PC-9 (cell line): Measurements from ENCODE around the gene RNASEH1. TPM values are rescaled to one million over a fixed set of nuclear protein-coding genes. Genes with fewer than 3 reads are reported as not detected.

Source experiments
- BruUV-seq: library from RNA; stranded (reverse); fragments of 400-500 nt; replicated peaks from 2 replicates; lab custom pipeline; 2021; lab: Mats Ljungman, UMichigan
- CTCF ChIA-PET: fragments of 300-600 bp; sonication (Branson Sonifier 250); formaldehyde crosslinking; loops from one replicate; lab custom pipeline; 2022; ENCODE audit warnings: antibody characterized with exemption; lab: Charles Lee
- POLR2A ChIA-PET: fragments of 300-600 bp; sonication (Branson Sonifier 250); formaldehyde crosslinking; loops from one replicate; lab custom pipeline; 2022; ENCODE audit warnings: antibody characterized with exemption; ENCODE audit not compliant: unreplicated experiment; lab: Charles Lee
- DNase-seq, 2 experiments: peaks; one replicate each; pipeline versions ENCODE4 v3.0.0 to v3.0.0-alpha.2; 2015 to 2022; ENCODE audit warnings: mixed read lengths in 1 of 2
- H2AFZ ChIP-seq: fragments of 200-600 bp; sonication (generic); 2 replicates; pipeline ENCODE4 v1.8.1; 2017; ENCODE audit warnings: antibody characterized with exemption
- H3F3A ChIP-seq: fragments of 200-600 bp; sonication (generic); 2 replicates; pipeline ENCODE4 v1.8.1; 2017; ENCODE audit warnings: antibody characterized with exemption, mild to moderate bottlenecking, low read depth; ENCODE audit not compliant: insufficient read depth
- H3K27ac ChIP-seq: fragments of 200-600 bp; sonication (generic); 2 replicates; pipeline ENCODE4 v1.6.1; 2016; ENCODE audit warnings: mixed run types
- H3K27me3 ChIP-seq: fragments of 200-600 bp; sonication (generic); 2 replicates; pipeline ENCODE4 v1.6.1; 2016; ENCODE audit warnings: low read depth, mixed run types; ENCODE audit not compliant: insufficient read depth
- H3K36me3 ChIP-seq: fragments of 200-600 bp; sonication (generic); 2 replicates; pipeline ENCODE4 v1.6.1; 2016; ENCODE audit warnings: low read depth, mixed run types
- H3K4me1 ChIP-seq: fragments of 200-600 bp; sonication (generic); replicated peaks from 2 replicates; pipeline ENCODE4 v1.6.1; 2016; ENCODE audit warnings: mixed run types; ENCODE audit not compliant: insufficient read depth
- H3K4me2 ChIP-seq: fragments of 200-600 bp; sonication (generic); 2 replicates; pipeline ENCODE4 v1.6.1; 2017; ENCODE audit warnings: mixed run types
- H3K4me3 ChIP-seq: fragments of 200-600 bp; sonication (generic); 2 replicates; pipeline ENCODE4 v1.6.1; 2016; ENCODE audit warnings: mixed run types
- H3K79me2 ChIP-seq: fragments of 200-600 bp; sonication (generic); 2 replicates; pipeline ENCODE4 v1.6.1; 2017; ENCODE audit warnings: low read depth, mixed run types
- H3K9me2 ChIP-seq: fragments of 200-600 bp; sonication (generic); 2 replicates; pipeline ENCODE4 v1.8.1; 2017; ENCODE audit warnings: mild to moderate bottlenecking; ENCODE audit not compliant: insufficient read depth
- H3K9me3 ChIP-seq: fragments of 200-600 bp; sonication (generic); 2 replicates; pipeline ENCODE4 v1.8.1; 2016; ENCODE audit warnings: low read depth; ENCODE audit not compliant: insufficient read depth
- H4K20me1 ChIP-seq: fragments of 200-600 bp; sonication (generic); 2 replicates; pipeline ENCODE4 v1.8.1; 2017; ENCODE audit not compliant: insufficient read depth
- EZH2 ChIP-seq: fragments of 200-600 bp; sonication (generic); IDR thresholded peaks from 2 replicates; pipeline ENCODE4 v1.8.0; 2017; ENCODE audit warnings: antibody characterized with exemption, low read depth
- intact Hi-C: fragments of 100-400 bp; cut with micrococcal nuclease; formaldehyde crosslinking; loops from one replicate; pipeline ENCODE4 v1.10.0; 2022; ENCODE audit not compliant: unreplicated experiment
- total RNA-seq: library from RNA; stranded (reverse); gene quantifications from 2 replicates; pipeline ENCODE4 v1.2.3, GENCODE V29; 2021
- TF ChIP-seq, protein P1 (sequence below): fragments of 200-600 bp; sonication (generic); conservative IDR thresholded peaks from 2 replicates; pipeline ENCODE4 v1.6.1; 2017; ENCODE audit warnings: mixed run types, antibody characterized with exemption, mild to moderate bottlenecking, moderate library complexity

Gene RNASEH1
- total RNA-seq, 1 experiment from 2014 or later, result 28.4 TPM

DNA sequence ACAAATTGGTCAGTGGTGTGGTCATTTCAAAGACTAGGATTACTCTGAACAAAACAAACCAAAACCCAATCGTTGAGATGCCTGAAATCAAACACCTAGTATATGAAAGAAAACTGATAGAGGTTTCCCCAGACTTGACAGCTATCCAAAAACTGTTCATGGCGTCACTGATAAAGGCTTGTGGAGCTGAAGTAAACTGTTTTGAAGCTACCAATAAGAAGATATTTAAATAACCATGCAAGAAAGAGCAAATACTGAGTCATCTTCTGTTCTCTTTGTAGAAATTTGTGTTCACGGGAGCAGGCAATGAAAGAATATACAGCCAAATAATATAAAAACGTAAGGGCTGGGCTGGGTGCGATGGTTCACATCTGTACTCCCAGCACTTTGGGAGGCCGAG lies 29.3 kb upstream of the RNASEH1 start:
- Histone ChIP-seq H3K4me1 (no peaks in the 10 kb centered on the region), H3K79me2 (no peaks in the 10 kb centered on the region), H3K36me3 (peaks cover 18% of the 10 kb centered on the region), H3F3A (peaks cover 48% of the 10 kb centered on the region), H3K27ac (peak overlapping the region; percentile 10; the same call in 1 of the 2 replicates), H3K9me2 (no peaks in the 10 kb centered on the region), H3K4me3 (no peak overlapping the region), H3K27me3 (no peaks in the 10 kb centered on the region), H3K9me3 (no peaks in the 10 kb centered on the region), H2AFZ (no peak overlapping the region), H4K20me1 (peaks cover 28% of the 10 kb centered on the region), H3K4me2 (no peak overlapping the region)
- no TSS peak for BruUV-seq
- no peak for TF ChIP-seq EZH2
- intact Hi-C loops, result no loop called here
- CTCF ChIA-PET, result no interaction called here
- POLR2A ChIA-PET, result no interaction called here
- DNase-seq, result no peak

DNA sequence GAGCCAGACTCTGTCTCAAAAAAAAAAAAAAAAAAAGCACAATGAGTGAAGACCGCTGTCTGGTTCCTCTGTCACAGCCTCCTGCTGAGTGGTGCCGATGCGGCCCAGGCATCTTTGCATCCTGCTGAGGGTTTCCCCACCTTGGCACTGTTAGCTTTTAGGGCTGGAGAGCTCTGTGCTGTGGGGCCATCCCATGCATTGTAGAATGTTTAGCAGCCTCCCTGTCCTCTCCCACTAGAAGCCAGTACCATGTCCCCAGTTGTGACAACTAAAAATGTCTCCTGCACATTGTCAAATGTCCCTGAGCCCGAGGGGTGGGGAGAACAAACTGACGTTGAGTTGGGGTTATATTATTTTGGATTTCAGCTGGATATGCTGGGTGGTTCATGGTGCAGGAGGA lies 28.9 kb upstream of the RNASEH1 start:
- BruUV-seq, result no TSS peak
- ChIA-PET POLR2A (no interaction called here), CTCF (no interaction called here)
- Histone ChIP-seq H3K4me1 (no peaks in the 10 kb centered on the region), H2AFZ (no peak overlapping the region), H4K20me1 (peaks cover 32% of the 10 kb centered on the region), H3K36me3 (peaks cover 18% of the 10 kb centered on the region), H3K27ac (peak overlapping the region; percentile 10; the same call in 1 of the 2 replicates), H3F3A (peaks cover 52% of the 10 kb centered on the region), H3K9me3 (no peaks in the 10 kb centered on the region), H3K4me3 (no peak overlapping the region), H3K79me2 (no peaks in the 10 kb centered on the region), H3K4me2 (no peak overlapping the region), H3K9me2 (no peaks in the 10 kb centered on the region), H3K27me3 (no peaks in the 10 kb centered on the region)
- TF ChIP-seq EZH2, result no peak
- TF ChIP-seq, protein P1, sequence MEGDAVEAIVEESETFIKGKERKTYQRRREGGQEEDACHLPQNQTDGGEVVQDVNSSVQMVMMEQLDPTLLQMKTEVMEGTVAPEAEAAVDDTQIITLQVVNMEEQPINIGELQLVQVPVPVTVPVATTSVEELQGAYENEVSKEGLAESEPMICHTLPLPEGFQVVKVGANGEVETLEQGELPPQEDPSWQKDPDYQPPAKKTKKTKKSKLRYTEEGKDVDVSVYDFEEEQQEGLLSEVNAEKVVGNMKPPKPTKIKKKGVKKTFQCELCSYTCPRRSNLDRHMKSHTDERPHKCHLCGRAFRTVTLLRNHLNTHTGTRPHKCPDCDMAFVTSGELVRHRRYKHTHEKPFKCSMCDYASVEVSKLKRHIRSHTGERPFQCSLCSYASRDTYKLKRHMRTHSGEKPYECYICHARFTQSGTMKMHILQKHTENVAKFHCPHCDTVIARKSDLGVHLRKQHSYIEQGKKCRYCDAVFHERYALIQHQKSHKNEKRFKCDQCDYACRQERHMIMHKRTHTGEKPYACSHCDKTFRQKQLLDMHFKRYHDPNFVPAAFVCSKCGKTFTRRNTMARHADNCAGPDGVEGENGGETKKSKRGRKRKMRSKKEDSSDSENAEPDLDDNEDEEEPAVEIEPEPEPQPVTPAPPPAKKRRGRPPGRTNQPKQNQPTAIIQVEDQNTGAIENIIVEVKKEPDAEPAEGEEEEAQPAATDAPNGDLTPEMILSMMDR, result no peak
- no peak for DNase-seq
- intact Hi-C loops, result no loop called here

DNA sequence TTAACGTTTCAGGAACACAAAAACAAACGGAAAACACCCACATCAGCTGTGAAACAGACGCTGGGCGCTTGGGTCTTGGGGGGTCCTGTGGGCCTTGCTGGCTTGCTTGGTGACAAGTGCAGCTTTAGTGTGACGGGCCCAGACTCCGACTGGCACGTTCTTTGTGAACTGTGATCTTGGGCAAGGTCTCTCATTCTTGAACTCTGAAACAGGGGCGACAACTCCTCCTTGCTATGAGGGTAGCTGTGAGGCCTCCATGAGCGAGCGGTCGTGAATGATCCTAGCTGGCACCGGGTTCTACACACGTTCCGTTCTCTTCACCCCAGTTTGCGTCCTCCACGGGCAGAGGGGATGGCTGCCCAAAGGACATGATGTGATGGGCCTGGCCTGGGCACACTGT lies 28.1 kb upstream of the RNASEH1 start:
- ChIA-PET CTCF (no interaction called here), POLR2A (no interaction called here)
- no peak overlapping the region for H3K4me3 ChIP-seq
- H3K79me2 ChIP-seq, result peaks cover 5% of the 10 kb centered on the region
- no peak overlapping the region for H3K4me2 ChIP-seq
- H3K4me1 ChIP-seq, result no peaks in the 10 kb centered on the region
- BruUV-seq, result no TSS peak
- H3K9me2 ChIP-seq, result no peaks in the 10 kb centered on the region
- H4K20me1 ChIP-seq, result peaks cover 40% of the 10 kb centered on the region
- peaks cover 23% of the 10 kb centered on the region for H3K36me3 ChIP-seq
- no peak for TF ChIP-seq EZH2
- peaks cover 60% of the 10 kb centered on the region for H3F3A ChIP-seq
- no peak overlapping the region for H3K27ac ChIP-seq
- H3K27me3 ChIP-seq, result no peaks in the 10 kb centered on the region
- H3K9me3 ChIP-seq, result no peaks in the 10 kb centered on the region
- intact Hi-C loops, result no loop called here
- no peak for DNase-seq
- H2AFZ ChIP-seq, result no peak overlapping the region

DNA sequence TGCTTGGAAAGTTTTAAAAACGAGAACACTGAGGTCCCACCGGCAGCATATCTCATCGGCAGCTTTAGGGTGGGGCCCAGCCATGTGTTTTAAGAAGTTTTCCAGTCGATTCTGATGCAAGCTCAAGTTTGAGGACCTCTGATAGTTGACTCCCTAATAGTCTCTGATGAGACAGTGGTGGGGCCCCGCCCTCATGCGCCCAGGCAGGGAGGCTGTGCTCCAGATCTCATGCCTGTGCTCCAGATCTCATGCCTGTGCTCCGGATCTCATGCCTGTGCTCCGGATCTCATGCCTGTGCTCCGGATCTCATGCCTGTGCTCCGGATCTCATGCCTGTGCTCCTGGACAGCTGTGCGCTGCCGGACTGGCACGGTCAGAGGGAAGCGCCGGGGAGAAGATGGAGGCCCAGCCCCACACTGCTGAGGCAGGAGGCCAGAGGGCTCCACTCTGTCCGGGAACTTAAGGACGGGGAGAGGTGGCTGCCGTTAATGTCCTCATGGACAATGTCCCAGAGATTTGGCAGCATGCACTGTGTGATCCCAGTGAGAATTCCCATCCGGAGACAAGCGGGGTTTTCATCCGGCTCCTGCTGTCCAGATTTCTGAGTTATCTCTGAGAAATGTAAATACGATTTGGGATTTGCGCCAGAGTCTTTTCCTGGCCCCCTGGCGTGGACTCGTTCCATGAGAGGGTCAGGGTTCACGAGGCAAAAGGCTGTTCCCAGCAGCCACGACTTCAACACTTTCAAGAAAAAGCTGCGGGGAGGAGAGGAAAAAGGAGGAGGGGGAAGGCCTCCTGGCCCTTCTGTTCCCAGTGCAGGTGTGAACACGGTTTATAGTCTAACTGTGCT lies 27.4 kb upstream of the RNASEH1 start:
- H3K9me3 ChIP-seq, result no peaks in the 10 kb centered on the region
- H3K4me3 ChIP-seq, result no peak overlapping the region
- intact Hi-C loops, result no loop called here
- no peak overlapping the region for H2AFZ ChIP-seq
- BruUV-seq, result no TSS peak
- H3K36me3 ChIP-seq, result peaks cover 31% of the 10 kb centered on the region
- peaks cover 12% of the 10 kb centered on the region for H3K79me2 ChIP-seq
- no peaks in the 10 kb centered on the region for H3K4me1 ChIP-seq
- DNase-seq, result no peak
- H3K4me2 ChIP-seq, result no peak overlapping the region
- H4K20me1 ChIP-seq, result peaks cover 47% of the 10 kb centered on the region
- H3K27ac ChIP-seq, result no peak overlapping the region
- H3F3A ChIP-seq, result peaks cover 68% of the 10 kb centered on the region
- no peaks in the 10 kb centered on the region for H3K9me2 ChIP-seq
- no peaks in the 10 kb centered on the region for H3K27me3 ChIP-seq
- CTCF ChIA-PET, result no interaction called here
- POLR2A ChIA-PET, result no interaction called here
- TF ChIP-seq, protein P1, result no peak
- no peak for TF ChIP-seq EZH2
